HCT116 (cell line): Measurements from ENCODE around the gene GOLPH3L. TPM values are rescaled to one million over a fixed set of nuclear protein-coding genes. Genes with fewer than 3 reads are reported as not detected.

Experiments
- ATAC-seq: fragments of 200-7000 bp; cut with Tn5 transposase; 2 replicates; pipeline ENCODE4 v1.9.1; 2020; ENCODE audit warnings: mild to moderate bottlenecking, moderate library complexity
- BruUV-seq: library from RNA; stranded (reverse); fragments of 400-500 nt; replicated peaks from 2 replicates; lab custom pipeline; 2021; lab: Mats Ljungman, UMichigan
- CTCF ChIA-PET: fragments of 300-600 bp; sonication (Branson Sonifier 250); formaldehyde crosslinking; loops from one replicate; lab custom pipeline; 2021; ENCODE audit warnings: antibody characterized with exemption; lab: Charles Lee
- POLR2A ChIA-PET: fragments of 300-600, 350-600 bp; sonication (Branson Sonifier 250); formaldehyde crosslinking; loops from one replicate; lab custom pipeline; 2021; ENCODE audit warnings: antibody characterized with exemption; lab: Charles Lee
- RAD21 ChIA-PET, 2 experiments: fragments of 300-600 bp; sonication (Branson Sonifier 250); formaldehyde crosslinking; loops; one replicate each; lab custom pipeline; 2023; ENCODE audit warnings: low total read pairs in 2 of 2; ENCODE audit not compliant: uncharacterized antibody in 2 of 2, unreplicated experiment in 2 of 2, low non-redundant PET in 1 of 2; lab: Charles Lee
- DNase-seq: peaks from one replicate; pipeline ENCODE4 v3.0.0-alpha.2; 2010; ENCODE audit warnings: low read depth, low spot score
- H2AFZ ChIP-seq: fragments of 200-600 bp; shearing (Covaris generic), sonication (generic); 2 replicates; pipeline ENCODE4 v1.6.1; 2017; ENCODE audit warnings: low read depth, mixed run types, mixed read lengths, antibody characterized with exemption, low read length; ENCODE audit not compliant: poor library complexity, severe bottlenecking
- H3K27ac ChIP-seq: 2 replicates; pipeline ENCODE4 v1.5.1; 2012; ENCODE audit warnings: low read depth, low read length
- H3K27me3 ChIP-seq: fragments of 200-600 bp; sonication (generic); 2 replicates; pipeline ENCODE4 v1.6.1; 2016; ENCODE audit warnings: mixed run types, low read length, mixed read lengths; ENCODE audit not compliant: insufficient read depth
- H3K36me3 ChIP-seq, 2 experiments: fragments of 200-500 bp in 1 of 2; fragments of 200-600 bp in 1 of 2; sonication (Bioruptor generic) in 1 of 2; sonication (generic) in 1 of 2; 2 replicates each; pipeline versions ENCODE4 v1.5.1 to v1.6.1; 2014 to 2016; ENCODE audit warnings: low read length in 2 of 2, inconsistent platforms in 1 of 2, mixed read lengths in 1 of 2, mixed run types in 1 of 2; ENCODE audit not compliant: insufficient read depth in 2 of 2, control insufficient read depth in 1 of 2
- H3K4me1 ChIP-seq, 2 experiments: fragments of 200-600 bp in 1 of 2; sonication (generic) in 1 of 2; 2 replicates each; pipeline versions ENCODE4 v1.5.1 to v1.6.1; 2012 to 2017; ENCODE audit warnings: low read length in 2 of 2, inconsistent platforms in 1 of 2, mild to moderate bottlenecking in 1 of 2, mixed read lengths in 1 of 2, mixed run types in 1 of 2, moderate library complexity in 1 of 2; ENCODE audit not compliant: insufficient read depth in 2 of 2, control insufficient read depth in 1 of 2
- H3K4me2 ChIP-seq: fragments of 200-600 bp; sonication (generic); 2 replicates; pipeline ENCODE4 v1.6.1; 2017; ENCODE audit warnings: mixed run types, low read length, mixed read lengths
- H3K4me3 ChIP-seq, 2 experiments: fragments of 200-600 bp in 1 of 2; sonication (generic) in 1 of 2; replicated peaks in 1 of 2; 2 replicates each; pipeline ENCODE4 v1.5.1; 2011 to 2016; ENCODE audit warnings: low read length in 2 of 2, control low read depth in 1 of 2, low read depth in 1 of 2, mild to moderate bottlenecking in 1 of 2, mixed read lengths in 1 of 2, mixed run types in 1 of 2
- H3K79me2 ChIP-seq: fragments of 200-600 bp; sonication (generic); 2 replicates; pipeline ENCODE4 v1.6.1; 2017; ENCODE audit warnings: mild to moderate bottlenecking, mixed run types, low read length, moderate library complexity, mixed read lengths; ENCODE audit not compliant: insufficient read depth
- H3K9ac ChIP-seq: fragments of 200-600 bp; sonication (generic); 2 replicates; pipeline ENCODE4 v1.6.1; 2016; ENCODE audit warnings: low read length, mixed read lengths
- H3K9me2 ChIP-seq: fragments of 200-600 bp; sonication (generic), shearing (Covaris generic); 2 replicates; pipeline ENCODE4 v1.6.1; 2017; ENCODE audit warnings: mixed run types, mild to moderate bottlenecking, moderate library complexity; ENCODE audit not compliant: insufficient read depth
- H3K9me3 ChIP-seq, 2 experiments: fragments of 200-500 bp in 1 of 2; fragments of 200-600 bp in 1 of 2; sonication (Bioruptor generic) in 1 of 2; sonication (generic) in 1 of 2; 2 replicates each; pipeline ENCODE4 v1.6.1; 2014 to 2017; ENCODE audit warnings: low read length in 2 of 2, mixed read lengths in 2 of 2, inconsistent platforms in 1 of 2, low read depth in 1 of 2, mild to moderate bottlenecking in 1 of 2, mixed run types in 1 of 2, moderate library complexity in 1 of 2; ENCODE audit not compliant: control insufficient read depth in 1 of 2, insufficient read depth in 1 of 2
- H4K20me1 ChIP-seq: fragments of 200-600 bp; sonication (generic), shearing (Covaris generic); 2 replicates; pipeline ENCODE4 v1.6.1; 2017; ENCODE audit warnings: mixed run types, mild to moderate bottlenecking, moderate library complexity; ENCODE audit not compliant: insufficient read depth
- ATF3 ChIP-seq: IDR thresholded peaks from 2 replicates; pipeline ENCODE4 v1.6.1; 2012
- CBX3 ChIP-seq: IDR thresholded peaks from 2 replicates; pipeline ENCODE4 v1.6.1; 2012; ENCODE audit warnings: low read depth
- ELF1 ChIP-seq: IDR thresholded peaks from 2 replicates; pipeline ENCODE4 v1.6.1; 2012; ENCODE audit warnings: low read depth, borderline replicate concordance
- JUND ChIP-seq: IDR thresholded peaks from 2 replicates; pipeline ENCODE4 v1.6.1; 2012
- TCF7L2 ChIP-seq: IDR thresholded peaks from 2 replicates; pipeline ENCODE4 v1.7.0; 2011; ENCODE audit warnings: borderline replicate concordance, inconsistent platforms; ENCODE audit not compliant: insufficient read depth, insufficient read length; ENCODE audit errors: extremely low read depth
- ZFX ChIP-seq: fragments of 450-650 bp; IDR thresholded peaks from 2 replicates; pipeline ENCODE4 v1.6.1; 2017
- intact Hi-C: fragments of 100-400 bp; cut with micrococcal nuclease; formaldehyde crosslinking; loops from 2 replicates; pipeline ENCODE4 v1.10.0; 2022
- total RNA-seq: library from RNA; stranded (reverse); gene quantifications from one replicate; pipeline ENCODE4 v1.2.1, GENCODE V29; 2021; ENCODE audit not compliant: unreplicated experiment
- TF ChIP-seq, protein P1 (sequence below): IDR thresholded peaks from 2 replicates; pipeline ENCODE4 v1.6.1; 2012; ENCODE audit warnings: low read depth

The GOLPH3L gene
- total RNA-seq, 1 experiment from 2014 or later = 28.0 TPM

- Histone ChIP-seq H2AFZ (no peak overlapping the region), H3K36me3 (no peaks in the 10 kb centered on the region), H3K9me2 (no peaks in the 10 kb centered on the region), H4K20me1 (no peaks in the 10 kb centered on the region), H3K4me1 (peaks cover 7 to 42% of the 10 kb centered on the region in 2 experiments; a peak in 3 of 4 replicates), H3K4me2 (peak overlapping the region; percentile 24; the same call in 1 of the 2 replicates), H3K4me3 (no peak overlapping the region), H3K79me2 (no peaks in the 10 kb centered on the region), H3K27me3 (no peaks in the 10 kb centered on the region), H3K27ac (no peak overlapping the region), H3K9ac (no peak overlapping the region), H3K9me3 (no peaks in the 10 kb centered on the region)
- ATAC-seq = no peak
- intact Hi-C loops = no loop called here
- POLR2A ChIA-PET = interaction anchor here (3.4 kb wide), 1 partner anchor 17 kb away, joined by 18 read pairs; the partner anchor contains the start of gene MCL1
- CTCF ChIA-PET = no interaction called here
- RAD21 ChIA-PET = no interaction called here
- no TSS peak for BruUV-seq
- no peak for TF ChIP-seq TCF7L2
- TF ChIP-seq ATF3 = no peak
- TF ChIP-seq ZFX = no peak
- TF ChIP-seq, protein P1, sequence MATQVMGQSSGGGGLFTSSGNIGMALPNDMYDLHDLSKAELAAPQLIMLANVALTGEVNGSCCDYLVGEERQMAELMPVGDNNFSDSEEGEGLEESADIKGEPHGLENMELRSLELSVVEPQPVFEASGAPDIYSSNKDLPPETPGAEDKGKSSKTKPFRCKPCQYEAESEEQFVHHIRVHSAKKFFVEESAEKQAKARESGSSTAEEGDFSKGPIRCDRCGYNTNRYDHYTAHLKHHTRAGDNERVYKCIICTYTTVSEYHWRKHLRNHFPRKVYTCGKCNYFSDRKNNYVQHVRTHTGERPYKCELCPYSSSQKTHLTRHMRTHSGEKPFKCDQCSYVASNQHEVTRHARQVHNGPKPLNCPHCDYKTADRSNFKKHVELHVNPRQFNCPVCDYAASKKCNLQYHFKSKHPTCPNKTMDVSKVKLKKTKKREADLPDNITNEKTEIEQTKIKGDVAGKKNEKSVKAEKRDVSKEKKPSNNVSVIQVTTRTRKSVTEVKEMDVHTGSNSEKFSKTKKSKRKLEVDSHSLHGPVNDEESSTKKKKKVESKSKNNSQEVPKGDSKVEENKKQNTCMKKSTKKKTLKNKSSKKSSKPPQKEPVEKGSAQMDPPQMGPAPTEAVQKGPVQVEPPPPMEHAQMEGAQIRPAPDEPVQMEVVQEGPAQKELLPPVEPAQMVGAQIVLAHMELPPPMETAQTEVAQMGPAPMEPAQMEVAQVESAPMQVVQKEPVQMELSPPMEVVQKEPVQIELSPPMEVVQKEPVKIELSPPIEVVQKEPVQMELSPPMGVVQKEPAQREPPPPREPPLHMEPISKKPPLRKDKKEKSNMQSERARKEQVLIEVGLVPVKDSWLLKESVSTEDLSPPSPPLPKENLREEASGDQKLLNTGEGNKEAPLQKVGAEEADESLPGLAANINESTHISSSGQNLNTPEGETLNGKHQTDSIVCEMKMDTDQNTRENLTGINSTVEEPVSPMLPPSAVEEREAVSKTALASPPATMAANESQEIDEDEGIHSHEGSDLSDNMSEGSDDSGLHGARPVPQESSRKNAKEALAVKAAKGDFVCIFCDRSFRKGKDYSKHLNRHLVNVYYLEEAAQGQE = no peak
- TF ChIP-seq JUND = no peak
- no peak for TF ChIP-seq ELF1
- no peak for TF ChIP-seq CBX3
- DNase-seq = no peak
Measured at GRCh38 chr1:150596976-150597375, 100.0 kb downstream of the GOLPH3L start.

Other genes starting within 250 kb of the GOLPH3L start
- 23.2 TPM for gene TARS2, start 209.7 kb downstream of the GOLPH3L start, total RNA-seq
- gene ECM1, start 189.0 kb downstream of the GOLPH3L start, total RNA-seq = 2.0 TPM
- 0.59 TPM for gene FALEC, start 181.4 kb downstream of the GOLPH3L start, total RNA-seq
- 4.3 TPM for gene ADAMTSL4, start 147.7 kb downstream of the GOLPH3L start, total RNA-seq
- gene MCL1, start 117.5 kb downstream of the GOLPH3L start, total RNA-seq = 146 TPM
- gene ENSA, start 67.5 kb downstream of the GOLPH3L start, total RNA-seq = 130 TPM
- not detected for gene HORMAD1, start 23.7 kb upstream of the GOLPH3L start, total RNA-seq
- gene CTSS, start 68.6 kb upstream of the GOLPH3L start, total RNA-seq = 0.57 TPM
- gene CTSK, start 111.1 kb upstream of the GOLPH3L start, total RNA-seq = 3.5 TPM
- 27.2 TPM for gene ARNT, start 179.4 kb upstream of the GOLPH3L start, total RNA-seq
- gene CTXND2, start 190.0 kb upstream of the GOLPH3L start, total RNA-seq = not detected
- 54.3 TPM for gene SETDB1, start 229.2 kb upstream of the GOLPH3L start, total RNA-seq